GM06990 (cell line): ENCODE data around the gene MYO19.
"Not testable (repeated sequence)": the region's sequence is repeated elsewhere in the genome, so short reads cannot be mapped to it uniquely, and the experiment has no call there.

Experiments used
- DNase-seq: peaks from one replicate; pipeline ENCODE4 v3.0.0-alpha.2; 2011; ENCODE audit not compliant: insufficient read length; ENCODE audit errors: extremely low read depth
- H3K27me3 ChIP-seq: replicated peaks from 2 replicates; pipeline ENCODE4 v1.6.0; 2011; ENCODE audit warnings: low read length; ENCODE audit not compliant: control insufficient read depth, insufficient read depth
- H3K36me3 ChIP-seq: 2 replicates; pipeline ENCODE4 v1.5.1; 2011; ENCODE audit warnings: low read length; ENCODE audit not compliant: control insufficient read depth, insufficient read depth
- H3K4me3 ChIP-seq: replicated peaks from 2 replicates; pipeline ENCODE4 v1.5.1; 2011; ENCODE audit warnings: low read depth, mild to moderate bottlenecking, control low read depth, low read length
- TF ChIP-seq, protein P1 (sequence below): IDR thresholded peaks from 2 replicates; pipeline ENCODE4 v1.5.1; 2011; ENCODE audit warnings: low read length, control low read depth, mild to moderate bottlenecking, inconsistent platforms; ENCODE audit not compliant: insufficient read depth, poor library complexity, severe bottlenecking

MYO19 gene

DNA sequence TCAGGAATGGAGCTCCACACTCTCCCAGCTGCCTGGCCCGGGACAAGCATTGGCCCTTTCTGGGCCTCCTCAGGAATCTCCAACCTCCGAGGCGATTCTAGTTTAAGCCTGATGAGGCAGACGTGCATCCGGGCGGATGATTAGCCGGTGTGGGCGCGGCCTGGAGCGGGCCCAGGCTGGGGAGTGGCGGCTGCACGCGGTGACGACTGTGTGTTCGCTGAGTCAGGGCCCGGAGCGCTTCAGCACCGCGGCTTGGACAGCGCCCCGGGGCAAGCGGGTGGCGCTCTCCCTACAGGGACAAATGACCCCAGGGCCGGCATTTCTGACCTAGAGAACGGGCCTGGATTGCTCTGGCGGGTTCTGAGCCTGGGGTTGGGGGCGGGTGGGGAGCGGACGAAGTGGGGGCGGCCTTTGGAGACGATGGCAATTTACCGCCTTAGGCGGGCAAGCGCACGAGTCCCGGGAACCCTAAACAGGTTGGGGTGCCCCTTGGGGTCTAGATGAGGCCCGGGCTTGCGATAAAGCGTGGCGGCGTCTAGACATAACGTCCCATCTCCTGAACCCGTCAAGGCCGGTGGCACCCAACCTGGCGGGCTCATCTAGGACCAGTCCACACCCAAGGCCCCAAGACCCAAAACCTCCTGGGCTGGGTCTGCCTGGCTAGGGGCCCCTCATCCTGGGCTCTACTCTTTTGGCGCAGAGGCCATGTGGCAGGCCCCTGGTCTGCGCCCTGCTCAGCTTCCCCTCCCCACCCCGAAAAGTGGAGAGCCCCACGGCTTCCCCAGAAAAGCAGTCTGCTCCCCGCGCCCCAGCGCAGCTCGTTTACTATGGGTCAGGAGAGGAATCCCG, 70.5 kb downstream of the MYO19 start:
- Histone ChIP-seq H3K36me3 (no peaks in the 10 kb centered on the region), H3K4me3 (no peak overlapping the region), H3K27me3 (peaks cover 5% of the 10 kb centered on the region)
- TF ChIP-seq, protein P1, sequence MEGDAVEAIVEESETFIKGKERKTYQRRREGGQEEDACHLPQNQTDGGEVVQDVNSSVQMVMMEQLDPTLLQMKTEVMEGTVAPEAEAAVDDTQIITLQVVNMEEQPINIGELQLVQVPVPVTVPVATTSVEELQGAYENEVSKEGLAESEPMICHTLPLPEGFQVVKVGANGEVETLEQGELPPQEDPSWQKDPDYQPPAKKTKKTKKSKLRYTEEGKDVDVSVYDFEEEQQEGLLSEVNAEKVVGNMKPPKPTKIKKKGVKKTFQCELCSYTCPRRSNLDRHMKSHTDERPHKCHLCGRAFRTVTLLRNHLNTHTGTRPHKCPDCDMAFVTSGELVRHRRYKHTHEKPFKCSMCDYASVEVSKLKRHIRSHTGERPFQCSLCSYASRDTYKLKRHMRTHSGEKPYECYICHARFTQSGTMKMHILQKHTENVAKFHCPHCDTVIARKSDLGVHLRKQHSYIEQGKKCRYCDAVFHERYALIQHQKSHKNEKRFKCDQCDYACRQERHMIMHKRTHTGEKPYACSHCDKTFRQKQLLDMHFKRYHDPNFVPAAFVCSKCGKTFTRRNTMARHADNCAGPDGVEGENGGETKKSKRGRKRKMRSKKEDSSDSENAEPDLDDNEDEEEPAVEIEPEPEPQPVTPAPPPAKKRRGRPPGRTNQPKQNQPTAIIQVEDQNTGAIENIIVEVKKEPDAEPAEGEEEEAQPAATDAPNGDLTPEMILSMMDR = no peak
- DNase-seq = peak; percentile 48

DNA sequence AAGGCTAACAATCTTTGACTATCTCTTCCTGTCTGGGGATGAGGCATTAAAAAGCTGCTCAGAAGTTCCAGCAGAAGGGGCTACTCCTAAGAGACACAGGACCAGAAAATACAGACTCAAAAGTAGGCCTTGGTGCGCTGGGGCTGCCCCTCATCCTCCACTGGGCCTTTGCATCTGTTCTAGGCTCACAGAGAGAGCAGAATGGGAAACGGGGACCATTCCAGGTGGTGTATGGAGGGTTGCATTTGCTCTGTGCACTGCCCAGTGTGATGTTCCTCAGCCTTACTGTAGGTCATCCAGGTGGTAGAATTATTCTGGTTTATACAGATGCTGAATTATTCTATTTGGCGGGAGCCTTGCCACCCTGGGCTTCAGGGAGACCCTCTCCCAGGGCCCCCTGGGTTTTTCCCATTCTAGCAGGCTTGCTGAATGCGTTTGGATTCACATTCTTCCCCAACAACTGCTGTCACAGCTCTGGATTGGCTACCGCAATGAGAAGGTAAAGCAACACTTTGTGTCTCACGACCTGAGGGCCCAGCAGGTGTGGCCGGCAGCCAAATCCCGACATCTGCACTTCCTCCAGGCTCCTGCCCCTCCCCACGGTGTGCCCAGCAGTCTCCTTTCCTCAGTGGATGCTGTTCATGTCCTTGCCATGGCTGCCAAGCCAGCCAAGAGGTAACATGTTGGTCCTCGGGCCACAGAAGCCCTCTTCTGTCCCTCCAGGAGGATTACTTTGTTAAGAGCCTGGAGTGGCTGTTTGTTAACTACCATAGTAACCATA, 73.1 kb downstream of the MYO19 start:
- Histone ChIP-seq H3K4me3 (no peak overlapping the region), H3K36me3 (no peaks in the 10 kb centered on the region), H3K27me3 (peaks cover 3% of the 10 kb centered on the region)
- TF ChIP-seq, protein P1 = no peak
- DNase-seq = no peak

DNA sequence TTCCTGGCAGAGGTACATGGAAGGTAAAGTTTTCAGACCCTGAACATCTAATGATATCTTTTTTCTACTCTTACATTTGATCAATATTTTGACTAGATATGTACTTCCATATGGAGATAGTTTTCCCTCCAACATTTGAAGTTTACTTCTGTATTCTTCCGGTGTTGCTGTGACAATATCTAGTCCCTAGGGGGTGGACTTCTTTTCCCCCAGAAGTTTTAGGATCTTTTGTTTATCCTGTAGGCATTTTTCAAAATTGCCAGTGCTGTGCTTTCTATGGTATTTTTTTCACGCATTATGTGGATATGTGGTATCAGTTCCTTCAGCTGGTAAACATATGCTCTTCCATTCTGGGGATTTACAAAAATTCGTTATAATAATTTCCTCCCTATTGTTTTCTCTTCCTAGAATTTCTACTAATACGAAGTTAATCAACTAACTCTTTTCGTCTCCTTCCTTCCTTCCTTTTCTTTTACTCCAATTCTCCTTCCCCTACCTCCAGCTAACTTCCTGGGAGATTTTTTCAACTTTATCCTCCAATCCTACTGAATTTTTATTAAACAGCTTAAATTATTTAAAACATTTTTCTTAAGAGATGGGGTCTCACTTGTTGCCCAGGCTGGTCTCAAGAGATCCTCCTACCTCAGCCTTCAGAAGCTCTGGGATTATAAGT, 74.3 kb downstream of the MYO19 start:
- DNase-seq = no peak
- Histone ChIP-seq H3K4me3 (no peak overlapping the region), H3K27me3 (peaks cover 3% of the 10 kb centered on the region), H3K36me3 (no peaks in the 10 kb centered on the region)
- TF ChIP-seq, protein P1 = no peak

DNA sequence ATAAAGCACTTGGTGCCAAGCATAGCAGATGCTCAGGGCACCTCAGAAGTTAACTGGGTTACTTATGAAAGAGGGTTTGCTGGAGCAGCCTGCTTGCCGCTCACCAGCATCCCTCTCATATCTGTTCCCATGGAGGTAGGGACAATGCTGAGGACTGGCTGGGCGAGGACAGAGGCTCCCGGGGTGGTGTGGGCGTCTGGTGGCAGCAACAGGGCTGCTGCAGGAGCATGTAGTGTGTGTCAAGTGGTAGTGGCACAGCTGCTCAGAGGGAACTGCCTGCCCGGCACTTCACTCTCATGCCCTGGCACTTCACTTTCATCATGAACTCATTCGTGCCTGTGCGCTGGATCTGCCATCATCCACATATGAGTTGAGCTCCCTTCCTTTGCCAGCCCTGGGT, 75.1 kb downstream of the MYO19 start:
- H3K4me3 ChIP-seq = no peak overlapping the region
- H3K36me3 ChIP-seq = no peaks in the 10 kb centered on the region
- no peak for DNase-seq
- TF ChIP-seq, protein P1 = no peak
- peaks cover 3% of the 10 kb centered on the region for H3K27me3 ChIP-seq

DNA sequence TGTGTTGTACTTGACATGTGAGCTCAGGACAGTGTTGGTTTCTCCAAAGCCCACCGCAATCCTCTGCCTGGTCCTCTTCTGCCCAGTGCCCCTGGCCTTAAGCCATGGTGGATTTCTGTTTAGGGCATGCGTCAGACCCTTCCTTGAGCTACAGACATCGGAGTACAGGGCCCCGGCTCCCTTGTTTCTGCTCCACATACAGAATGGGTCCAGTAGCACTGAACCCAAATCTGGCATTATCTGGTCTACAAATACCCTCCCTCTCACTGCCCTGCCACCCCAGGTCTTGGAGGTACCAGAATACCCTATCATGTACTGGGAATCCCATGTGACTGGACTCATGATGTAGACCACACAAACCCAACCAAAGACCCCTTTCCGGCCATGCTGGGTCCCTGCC, 75.6 kb downstream of the MYO19 start:
- Histone ChIP-seq H3K36me3 (no peaks in the 10 kb centered on the region), H3K27me3 (peaks cover 3% of the 10 kb centered on the region), H3K4me3 (no peak overlapping the region)
- no peak for DNase-seq
- TF ChIP-seq, protein P1 = no peak

DNA sequence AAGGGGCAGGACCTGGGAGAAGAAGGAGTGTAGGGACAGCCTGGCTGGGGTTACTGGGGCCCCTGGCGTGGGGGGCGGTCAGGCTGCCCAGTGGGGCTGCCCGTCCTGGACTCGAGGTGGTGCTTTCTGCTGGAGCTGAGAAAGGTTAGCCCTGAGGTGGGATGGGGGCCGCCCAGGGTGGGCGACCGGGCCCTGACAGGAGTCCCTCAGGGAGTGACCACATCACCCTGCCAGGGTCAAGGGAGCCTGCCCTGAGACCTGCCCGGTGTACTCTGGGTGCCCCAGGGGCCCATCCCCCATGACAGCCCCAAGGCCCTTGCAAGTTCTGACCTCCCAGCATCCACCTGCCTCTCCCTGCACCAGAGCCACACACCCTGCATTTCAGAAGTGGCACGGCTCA, 77.0 kb downstream of the MYO19 start:
- not testable (repeated sequence) for DNase-seq, H3K4me3 ChIP-seq, H3K36me3 ChIP-seq, H3K27me3 ChIP-seq

DNA sequence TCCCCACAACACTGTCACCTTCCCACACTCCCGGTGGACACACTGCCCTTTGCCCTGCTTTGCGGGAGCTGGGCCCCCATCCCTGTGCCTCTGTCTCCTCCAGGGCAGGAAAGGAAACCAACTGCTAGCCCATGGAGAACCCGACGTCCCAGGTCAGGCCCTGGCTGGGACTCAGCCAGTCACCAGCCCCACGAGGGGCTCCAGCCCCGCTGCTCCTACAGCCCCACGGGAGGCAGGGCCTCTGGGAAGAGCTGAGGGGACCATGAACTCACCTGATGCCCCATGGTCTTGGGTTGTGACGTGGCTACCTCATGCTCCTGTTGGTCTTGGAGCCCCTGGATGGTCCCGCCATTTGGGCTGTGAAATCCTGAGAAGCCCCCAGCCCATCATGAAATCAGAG, 81.8 kb downstream of the MYO19 start:
- not testable (repeated sequence) for DNase-seq, H3K27me3 ChIP-seq, H3K4me3 ChIP-seq

DNA sequence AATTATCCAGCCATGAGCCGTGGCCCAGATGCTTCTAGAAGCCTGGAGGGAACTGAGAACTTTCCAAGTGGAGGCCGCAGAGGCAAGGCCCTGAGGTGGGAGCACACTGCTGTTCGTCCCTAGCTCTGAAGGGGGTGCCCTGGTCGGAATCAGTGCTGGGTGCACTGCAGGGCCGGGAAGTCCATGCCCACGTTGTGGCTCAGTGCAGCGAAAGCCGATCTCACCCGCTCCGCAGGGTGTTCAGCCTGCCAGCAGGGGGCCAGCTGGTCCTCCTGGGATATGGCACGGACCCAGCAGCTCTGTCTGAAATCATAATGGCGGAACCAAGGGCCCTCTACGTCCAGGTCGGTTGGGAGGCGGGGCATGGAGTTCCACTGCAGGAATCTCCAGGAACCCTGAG, 84.7 kb downstream of the MYO19 start:
- H3K4me3 ChIP-seq, H3K27me3 ChIP-seq, H3K36me3 ChIP-seq, DNase-seq: not testable (repeated sequence)

More for the DNA sequence above, 81.8 kb downstream of the MYO19 start:
- not testable (repeated sequence) for H3K36me3 ChIP-seq
